HG02938 (cell line): ENCODE results near the gene CLIC2.
A peak's percentile ranks its signal among the peaks of the same experiment; 100 is the strongest.
"Not testable (repeated sequence)": the region's sequence is repeated elsewhere in the genome, so short reads cannot be mapped to it uniquely, and the experiment has no call there.

ENCODE experiments used
- ATAC-seq: cut with Tn5 transposase; IDR thresholded peaks from one replicate; pipeline ENCODE4 v1.9.1; 2021; ENCODE audit warnings: mild to moderate bottlenecking, moderate library complexity; ENCODE audit not compliant: unreplicated experiment

The CLIC2 gene

GRCh38 chrX:155334486-155335336 is at the start of gene CLIC2:
Gene CLIC2 (minus strand): TSS chrX:155334614. CDS start chrX:155334427, 187 bp downstream.
- ATAC-seq = peak; percentile 72

- ATAC-seq = peak; percentile 49
Measured at GRCh38 chrX:155382529-155382967, 48.1 kb upstream of the CLIC2 start.

- ATAC-seq = peak; percentile 70
Measured at GRCh38 chrX:155381843-155382528, 47.6 kb upstream of the CLIC2 start, which contains the start of gene F8A2. Gene F8A2 (plus strand): TSS chrX:155382095. CDS start chrX:155382115, 20 bp downstream.

- not testable (repeated sequence) for ATAC-seq
Measured at GRCh38 chrX:155379802-155380201, 45.4 kb upstream of the CLIC2 start.

GRCh38 chrX:155373777-155374458 is 39.5 kb upstream of the CLIC2 start:
- ATAC-seq = peak; percentile 70

GRCh38 chrX:155363712-155364111 is 29.3 kb upstream of the CLIC2 start:
- not testable (repeated sequence) for ATAC-seq

GRCh38 chrX:155349448-155349847 is 15.0 kb upstream of the CLIC2 start:
- not testable (repeated sequence) for ATAC-seq

GRCh38 chrX:155345689-155346088 is 11.3 kb upstream of the CLIC2 start:
- not testable (repeated sequence) for ATAC-seq

GRCh38 chrX:155335337-155335712 is 911 bp upstream of the CLIC2 start:
- not testable (repeated sequence) for ATAC-seq

- ATAC-seq = no peak
Measured at GRCh38 chrX:155333544-155334100, 792 bp downstream of the CLIC2 start.

GRCh38 chrX:155330992-155331391 is 3.4 kb downstream of the CLIC2 start:
- ATAC-seq = no peak

- ATAC-seq = no peak
Measured at GRCh38 chrX:155329293-155329692, 5.1 kb downstream of the CLIC2 start.

GRCh38 chrX:155326610-155327009 is 7.8 kb downstream of the CLIC2 start:
- no peak for ATAC-seq

GRCh38 chrX:155314260-155314659 is 20.2 kb downstream of the CLIC2 start:
- ATAC-seq = no peak

- ATAC-seq = no peak
Measured at GRCh38 chrX:155313766-155314165, 20.6 kb downstream of the CLIC2 start.

GRCh38 chrX:155293771-155294170 is 40.6 kb downstream of the CLIC2 start:
- ATAC-seq = no peak

- ATAC-seq = no peak
Measured at GRCh38 chrX:155279873-155280272, 54.5 kb downstream of the CLIC2 start.

GRCh38 chrX:155270969-155271368 is 63.4 kb downstream of the CLIC2 start:
- no peak for ATAC-seq

GRCh38 chrX:155267995-155268394 is 66.4 kb downstream of the CLIC2 start:
- not testable (repeated sequence) for ATAC-seq

GRCh38 chrX:155266439-155266838 is 68.0 kb downstream of the CLIC2 start:
- no peak for ATAC-seq
